GM18508 (cell line): Measurements from ENCODE around the gene CFAP92.

ENCODE experiments used
- ATAC-seq: cut with Tn5 transposase; IDR thresholded peaks from one replicate; pipeline ENCODE4 v1.9.1; 2021; ENCODE audit warnings: moderate number of reproducible peaks; ENCODE audit not compliant: insufficient read depth, unreplicated experiment

Gene CFAP92

GRCh38 chr3:128992926-128993460 lies 883 bp downstream of the CFAP92 start:
- ATAC-seq, result no peak

- no peak for ATAC-seq
Measured at GRCh38 chr3:128991355-128991895, 2.5 kb downstream of the CFAP92 start.

- no peak for ATAC-seq
Measured at GRCh38 chr3:128988286-128988685, 5.6 kb downstream of the CFAP92 start.

- no peak for ATAC-seq
Measured at GRCh38 chr3:128987302-128988100, 6.4 kb downstream of the CFAP92 start.

- ATAC-seq, result no peak
Measured at GRCh38 chr3:128984596-128984995, 9.3 kb downstream of the CFAP92 start.

- no peak for ATAC-seq
Measured at GRCh38 chr3:128983293-128984069, 10.4 kb downstream of the CFAP92 start.

- no peak for ATAC-seq
Measured at GRCh38 chr3:128975276-128975675, 18.6 kb downstream of the CFAP92 start.

- ATAC-seq, result no peak
Measured at GRCh38 chr3:128973988-128974564, 19.8 kb downstream of the CFAP92 start.

- no peak for ATAC-seq
Measured at GRCh38 chr3:128971421-128972100, 22.3 kb downstream of the CFAP92 start.

- ATAC-seq, result no peak
Measured at GRCh38 chr3:128970740-128971047, 23.2 kb downstream of the CFAP92 start.

GRCh38 chr3:128969993-128970739 lies 23.7 kb downstream of the CFAP92 start:
- no peak for ATAC-seq

GRCh38 chr3:128967748-128968355 lies 26.0 kb downstream of the CFAP92 start:
- no peak for ATAC-seq

- ATAC-seq, result no peak
Measured at GRCh38 chr3:128965818-128966217, 28.1 kb downstream of the CFAP92 start.

- no peak for ATAC-seq
Measured at GRCh38 chr3:128965280-128965679, 28.6 kb downstream of the CFAP92 start.

GRCh38 chr3:128956440-128956839 lies 37.4 kb downstream of the CFAP92 start:
- ATAC-seq, result no peak

GRCh38 chr3:128950223-128950938 lies 43.5 kb downstream of the CFAP92 start:
- ATAC-seq, result no peak

GRCh38 chr3:128949158-128949557 lies 44.7 kb downstream of the CFAP92 start:
- ATAC-seq, result no peak

- ATAC-seq, result no peak
Measured at GRCh38 chr3:128946411-128946810, 47.5 kb downstream of the CFAP92 start.

- no peak for ATAC-seq
Measured at GRCh38 chr3:128945878-128946175, 48.0 kb downstream of the CFAP92 start.
